Measurements from ENCODE around the gene DPP6.

GRCh38 chr7:154388412-154388811, 336.2 kb downstream of the DPP6 start:
- TF ChIP-seq CTCF (IDR thresholded peaks at IDR 0.05; ENCODE audit: low read depth, low read length) (no peak), POLR2A (IDR thresholded peaks at IDR 0.05; ENCODE audit: extremely low read depth, insufficient read length) (no peak), MAX (IDR thresholded peaks at IDR 0.05; ENCODE audit: low read depth, low read length) (no peak), MYC (IDR thresholded peaks at IDR 0.05; ENCODE audit: low read depth, low read length) (no peak)
